Mammary epithelial cell (primary cell): ENCODE results near the gene C1orf21.

ENCODE experiments used
- EZH2 ChIP-seq: IDR thresholded peaks from 2 replicates; pipeline ENCODE4 v1.6.1; 2012; ENCODE audit warnings: low read length, inconsistent platforms, borderline replicate concordance
- TF ChIP-seq, protein P1 (sequence below), 2 donors: IDR thresholded peaks in 1 of 2; conservative IDR thresholded peaks in 1 of 2; 2 replicates each; pipeline ENCODE4 v1.5.1; 2011 to 2012; ENCODE audit warnings: inconsistent platforms in 2 of 2, low read length in 2 of 2, mild to moderate bottlenecking in 2 of 2, control low read depth in 1 of 2, low read depth in 1 of 2; ENCODE audit not compliant: insufficient read depth in 1 of 2; ENCODE audit errors: extremely low read depth in 1 of 2

DNA sequence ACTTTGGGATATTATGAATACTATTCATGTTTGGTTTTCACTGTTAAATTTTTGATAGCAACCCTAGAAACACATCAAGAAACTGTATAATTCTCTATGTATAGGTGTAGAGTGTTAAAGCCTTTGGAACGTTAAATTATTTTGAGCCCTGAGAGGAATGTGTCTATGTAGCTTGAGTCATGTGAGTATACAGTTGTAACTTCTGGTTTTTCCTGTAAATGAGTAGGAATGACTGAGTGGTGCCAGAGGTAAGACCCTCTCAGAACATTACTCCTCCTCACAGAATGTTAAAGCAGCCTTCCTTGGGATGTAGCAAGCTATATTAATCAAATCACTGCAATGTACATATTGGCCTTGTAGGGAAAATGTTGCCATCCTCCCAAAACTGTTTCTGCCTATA lies 69.0 kb downstream of the C1orf21 start:
- TF ChIP-seq, protein P1, sequence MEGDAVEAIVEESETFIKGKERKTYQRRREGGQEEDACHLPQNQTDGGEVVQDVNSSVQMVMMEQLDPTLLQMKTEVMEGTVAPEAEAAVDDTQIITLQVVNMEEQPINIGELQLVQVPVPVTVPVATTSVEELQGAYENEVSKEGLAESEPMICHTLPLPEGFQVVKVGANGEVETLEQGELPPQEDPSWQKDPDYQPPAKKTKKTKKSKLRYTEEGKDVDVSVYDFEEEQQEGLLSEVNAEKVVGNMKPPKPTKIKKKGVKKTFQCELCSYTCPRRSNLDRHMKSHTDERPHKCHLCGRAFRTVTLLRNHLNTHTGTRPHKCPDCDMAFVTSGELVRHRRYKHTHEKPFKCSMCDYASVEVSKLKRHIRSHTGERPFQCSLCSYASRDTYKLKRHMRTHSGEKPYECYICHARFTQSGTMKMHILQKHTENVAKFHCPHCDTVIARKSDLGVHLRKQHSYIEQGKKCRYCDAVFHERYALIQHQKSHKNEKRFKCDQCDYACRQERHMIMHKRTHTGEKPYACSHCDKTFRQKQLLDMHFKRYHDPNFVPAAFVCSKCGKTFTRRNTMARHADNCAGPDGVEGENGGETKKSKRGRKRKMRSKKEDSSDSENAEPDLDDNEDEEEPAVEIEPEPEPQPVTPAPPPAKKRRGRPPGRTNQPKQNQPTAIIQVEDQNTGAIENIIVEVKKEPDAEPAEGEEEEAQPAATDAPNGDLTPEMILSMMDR (conservative IDR thresholded peaks at IDR 0.05 in 1 of 2, IDR thresholded peaks at IDR 0.05 in 1 of 2; ENCODE audit: extremely low read depth in 1 of 2, insufficient read depth in 1 of 2, low read depth in 1 of 2, low read length in 2 of 2) = no peak
- no peak for TF ChIP-seq EZH2
